ENCODE results near the gene ZNF451.
A peak's percentile ranks its signal among the peaks of the same experiment; 100 is the strongest.

GRCh38 chr6:57190140-57190539, 100.2 kb downstream of the ZNF451 start:
- peak; percentile 52 for TF ChIP-seq CTCF (IDR thresholded peaks at IDR 0.05; ENCODE audit: poor library complexity)
- no peak for TF ChIP-seq EZH2phosphoT487 (IDR thresholded peaks at IDR 0.05; ENCODE audit: low read depth, severe bottlenecking, unreplicated experiment)
- no peak for TF ChIP-seq EZH2 (IDR thresholded peaks at IDR 0.05; ENCODE audit: borderline replicate concordance)

All from hepatocyte (in vitro differentiated cells).